Fibroblast of gingiva (primary cell): ENCODE results near the gene SLC35F6.

Experiments
- DNase-seq: peaks from one replicate; pipeline ENCODE4 v3.0.0-alpha.2; 2011; ENCODE audit warnings: low read depth

The SLC35F6 gene

DNA sequence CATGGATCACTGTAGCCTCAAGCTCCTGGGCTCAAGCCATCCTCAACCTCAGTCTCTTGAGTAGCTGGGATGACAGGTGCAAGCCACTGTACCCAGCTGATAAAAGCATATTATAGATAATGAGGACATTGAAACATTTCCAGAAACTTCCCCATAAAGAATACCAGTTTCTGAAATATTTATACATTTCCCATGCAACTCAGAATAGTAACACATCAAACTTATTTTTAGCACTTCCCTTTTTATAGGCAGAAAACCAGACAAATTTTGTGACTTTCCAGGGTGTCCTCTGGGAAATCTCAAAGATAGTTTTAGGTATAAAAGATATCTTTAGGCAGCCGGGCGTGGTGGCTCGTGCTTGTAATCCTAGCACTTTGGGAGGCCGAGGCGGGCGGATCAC lies 58.8 kb downstream of the SLC35F6 start:
- no peak for DNase-seq
